ENCODE measurements around the gene SPR.

DNA sequence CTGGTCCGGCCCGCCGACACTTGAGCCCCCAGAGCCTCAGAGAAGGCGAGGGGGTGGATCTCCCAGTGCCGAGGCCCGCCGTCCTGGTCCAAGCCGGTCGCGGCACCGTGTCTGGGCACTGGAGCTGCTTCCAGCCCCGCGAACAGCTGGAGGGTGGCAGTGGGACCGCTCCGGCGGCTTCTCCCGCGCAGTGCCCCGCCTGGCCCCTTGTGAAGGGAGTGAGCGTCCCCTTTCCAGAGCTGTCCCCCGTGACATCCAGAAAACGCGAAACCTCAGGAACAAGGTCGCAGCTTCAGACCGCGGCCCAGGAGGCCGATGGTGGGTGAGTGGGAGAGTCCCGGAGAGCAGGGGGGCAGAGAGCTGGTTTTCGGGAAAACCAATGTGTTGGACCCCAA is 29.5 kb downstream of the SPR start:
- no peak for TF ChIP-seq FOXK2 (IDR thresholded peaks at IDR 0.05)
- TF ChIP-seq, protein P1, sequence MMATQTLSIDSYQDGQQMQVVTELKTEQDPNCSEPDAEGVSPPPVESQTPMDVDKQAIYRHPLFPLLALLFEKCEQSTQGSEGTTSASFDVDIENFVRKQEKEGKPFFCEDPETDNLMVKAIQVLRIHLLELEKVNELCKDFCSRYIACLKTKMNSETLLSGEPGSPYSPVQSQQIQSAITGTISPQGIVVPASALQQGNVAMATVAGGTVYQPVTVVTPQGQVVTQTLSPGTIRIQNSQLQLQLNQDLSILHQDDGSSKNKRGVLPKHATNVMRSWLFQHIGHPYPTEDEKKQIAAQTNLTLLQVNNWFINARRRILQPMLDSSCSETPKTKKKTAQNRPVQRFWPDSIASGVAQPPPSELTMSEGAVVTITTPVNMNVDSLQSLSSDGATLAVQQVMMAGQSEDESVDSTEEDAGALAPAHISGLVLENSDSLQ (IDR thresholded peaks at IDR 0.05) = no peak
- TF ChIP-seq ELF4 (IDR thresholded peaks at IDR 0.05) = no peak
- no peak for TF ChIP-seq TARDBP (IDR thresholded peaks at IDR 0.05)
- TF ChIP-seq LEF1 (IDR thresholded peaks at IDR 0.05; ENCODE audit: borderline replicate concordance) = no peak
- TF ChIP-seq HDGF (IDR thresholded peaks at IDR 0.05; ENCODE audit: borderline replicate concordance) = no peak
- no peak for TF ChIP-seq BHLHE40 (IDR thresholded peaks at IDR 0.05; ENCODE audit: borderline replicate concordance)
- no peak for TF ChIP-seq L3MBTL2 (conservative IDR thresholded peaks at IDR 0.05)
- TF ChIP-seq NFRKB (IDR thresholded peaks at IDR 0.05) = no peak
- TF ChIP-seq FOXA1 (IDR thresholded peaks at IDR 0.05) = no peak
